Esophagus squamous epithelium (tissue), 4 donors: ENCODE results near the gene USF2.

Experiments used
- CTCF ChIP-seq, 6 experiments: fragments of 450-650 bp in 4 of 6; fragments of 200-600 bp in 2 of 6; sonication (generic) in 2 of 6; IDR thresholded peaks; one replicate each; pipeline ENCODE4 v1.5.1; 2016 to 2019; ENCODE audit warnings: antibody characterized with exemption in 6 of 6, mild to moderate bottlenecking in 4 of 6, moderate library complexity in 4 of 6
- POLR2A ChIP-seq, 4 donors: fragments of 450-650 bp; IDR thresholded peaks; one replicate each; pipeline ENCODE4 v1.6.1; 2017; ENCODE audit warnings: antibody characterized with exemption in 4 of 4, mild to moderate bottlenecking in 4 of 4, moderate library complexity in 3 of 4

- TF ChIP-seq CTCF (IDR thresholded peaks at IDR 0.05) = no peak
- TF ChIP-seq POLR2A (IDR thresholded peaks at IDR 0.05) = no peak
These were observed 11.7 kb upstream of the USF2 start for GRCh38 chr19:35257113-35257461.
